IgD-negative memory B cell (primary cell): ENCODE results near the gene FBP1. TPM values are rescaled to one million over a fixed set of nuclear protein-coding genes. Genes with fewer than 3 reads are reported as not detected.

Experiments used
- H3K27ac Mint-ChIP-seq, 3 donors: one replicate each; pipeline ENCODE4 v1.8.0; 2020 to 2022; ENCODE audit warnings: mild to moderate bottlenecking in 3 of 3, mixed read lengths in 3 of 3, moderate library complexity in 1 of 3
- H3K27me3 Mint-ChIP-seq: one replicate; pipeline ENCODE4 v1.8.0; 2021; ENCODE audit warnings: mixed read lengths
- H3K36me3 Mint-ChIP-seq: one replicate; pipeline ENCODE4 v1.8.0; 2020; ENCODE audit warnings: mild to moderate bottlenecking, mixed read lengths
- H3K4me1 Mint-ChIP-seq, 3 donors: one replicate each; pipeline ENCODE4 v1.8.0; 2020 to 2022; ENCODE audit warnings: mixed read lengths in 3 of 3, mild to moderate bottlenecking in 1 of 3
- H3K4me3 Mint-ChIP-seq, 4 donors: one replicate each; pipeline ENCODE4 v1.8.0; 2020 to 2022; ENCODE audit warnings: mild to moderate bottlenecking in 4 of 4, mixed read lengths in 4 of 4, moderate library complexity in 3 of 4
- H3K9me3 Mint-ChIP-seq, 3 donors: one replicate each; pipeline ENCODE4 v1.8.0; 2020 to 2021; ENCODE audit warnings: mixed read lengths in 3 of 3, mild to moderate bottlenecking in 1 of 3
- polyA plus RNA-seq: library from polyadenylated mRNA; unstranded; fragments of 300-500 nt; fragmentation: Illumina TruSeq; gene quantifications from one replicate; pipeline ENCODE4 v1.2.3, GENCODE V29; 2021

FBP1 gene
- polyA plus RNA-seq, 1 donor from 2014 or later, result 7.1 TPM

GRCh38 chr9:94643741-94644140 is 4.4 kb upstream of the FBP1 start:
- Mint-ChIP-seq H3K36me3 (peaks cover 2% of the 10 kb centered on the region), H3K27me3 (peaks cover 4% of the 10 kb centered on the region), H3K27ac (no peak overlapping the region), H3K4me1 (peaks cover 1 to 6% (median 4%) of the 10 kb centered on the region in 3 donors), H3K4me3 (no peak overlapping the region), H3K9me3 (no peaks in the 10 kb centered on the region)

- H3K27me3 Mint-ChIP-seq, result peaks cover 7% of the 10 kb centered on the region
- peaks cover 5 to 10% (median 8%) of the 10 kb centered on the region in 3 donors for H3K4me1 Mint-ChIP-seq
- no peak overlapping the region for H3K27ac Mint-ChIP-seq
- H3K9me3 Mint-ChIP-seq, result no peaks in the 10 kb centered on the region
- H3K36me3 Mint-ChIP-seq, result peaks cover 2% of the 10 kb centered on the region
- no peak overlapping the region for H3K4me3 Mint-ChIP-seq
Observed at GRCh38 chr9:94643176-94643575, 3.9 kb upstream of the FBP1 start.

- Mint-ChIP-seq H3K9me3 (no peaks in the 10 kb centered on the region), H3K36me3 (peaks cover 2% of the 10 kb centered on the region), H3K4me3 (no peak overlapping the region), H3K27ac (no peak overlapping the region), H3K27me3 (peaks cover 7% of the 10 kb centered on the region), H3K4me1 (peaks cover 5 to 12% (median 11%) of the 10 kb centered on the region in 3 donors)
Observed at GRCh38 chr9:94642501-94642900, 3.2 kb upstream of the FBP1 start.

- Mint-ChIP-seq H3K4me1 (peaks cover 5 to 12% (median 11%) of the 10 kb centered on the region in 3 donors), H3K27me3 (peaks cover 5% of the 10 kb centered on the region), H3K36me3 (no peaks in the 10 kb centered on the region), H3K9me3 (no peaks in the 10 kb centered on the region), H3K27ac (peak overlapping the region in 2 of 3 donors; percentile 91 to 92), H3K4me3 (peak overlapping the region; percentile 89 to 99 (median 96))
Observed at GRCh38 chr9:94639999-94640376, 670 bp upstream of the FBP1 start.

GRCh38 chr9:94638335-94639060 is 820 bp downstream of the FBP1 start:
- H3K4me1 Mint-ChIP-seq, result peaks cover 5 to 12% (median 11%) of the 10 kb centered on the region in 3 donors
- peaks cover 4% of the 10 kb centered on the region for H3K27me3 Mint-ChIP-seq
- H3K27ac Mint-ChIP-seq, result peak overlapping the region; percentile 91 to 92 (median 91)

GRCh38 chr9:94632737-94633136 is 6.6 kb downstream of the FBP1 start:
- Mint-ChIP-seq H3K27ac (no peak overlapping the region), H3K9me3 (no peaks in the 10 kb centered on the region), H3K4me1 (peaks cover 0 to 2% (median 0%) of the 10 kb centered on the region in 3 donors), H3K27me3 (peaks cover 1% of the 10 kb centered on the region), H3K36me3 (no peaks in the 10 kb centered on the region), H3K4me3 (no peak overlapping the region)

More at GRCh38 chr9:94638335-94639060, 820 bp downstream of the FBP1 start:
- Mint-ChIP-seq H3K36me3 (no peaks in the 10 kb centered on the region), H3K9me3 (no peaks in the 10 kb centered on the region), H3K4me3 (peak overlapping the region; percentile 89 to 99 (median 96))

- H3K36me3 Mint-ChIP-seq, result no peaks in the 10 kb centered on the region
- no peaks in the 10 kb centered on the region for H3K9me3 Mint-ChIP-seq
- H3K4me3 Mint-ChIP-seq, result no peak overlapping the region
- H3K4me1 Mint-ChIP-seq, result no peaks in the 10 kb centered on the region
- peaks cover 1% of the 10 kb centered on the region for H3K27me3 Mint-ChIP-seq
- H3K27ac Mint-ChIP-seq, result no peak overlapping the region
Observed at GRCh38 chr9:94631599-94631998, 7.7 kb downstream of the FBP1 start.

- H3K27me3 Mint-ChIP-seq, result peaks cover 1% of the 10 kb centered on the region
- no peaks in the 10 kb centered on the region for H3K4me1 Mint-ChIP-seq
Observed at GRCh38 chr9:94630833-94631232, 8.5 kb downstream of the FBP1 start.

GRCh38 chr9:94630281-94630680 is 9.0 kb downstream of the FBP1 start:
- Mint-ChIP-seq H3K36me3 (no peaks in the 10 kb centered on the region), H3K27ac (no peak overlapping the region), H3K9me3 (no peaks in the 10 kb centered on the region), H3K27me3 (peaks cover 1% of the 10 kb centered on the region), H3K4me3 (no peak overlapping the region), H3K4me1 (no peaks in the 10 kb centered on the region)

More at GRCh38 chr9:94630833-94631232, 8.5 kb downstream of the FBP1 start:
- H3K36me3 Mint-ChIP-seq, result no peaks in the 10 kb centered on the region
- H3K4me3 Mint-ChIP-seq, result no peak overlapping the region
- H3K9me3 Mint-ChIP-seq, result no peaks in the 10 kb centered on the region
- H3K27ac Mint-ChIP-seq, result no peak overlapping the region

GRCh38 chr9:94627287-94627686 is 12.0 kb downstream of the FBP1 start:
- Mint-ChIP-seq H3K4me1 (no peaks in the 10 kb centered on the region), H3K27ac (no peak overlapping the region), H3K4me3 (no peak overlapping the region), H3K27me3 (no peaks in the 10 kb centered on the region), H3K36me3 (no peaks in the 10 kb centered on the region), H3K9me3 (no peaks in the 10 kb centered on the region)

GRCh38 chr9:94625835-94626234 is 13.5 kb downstream of the FBP1 start:
- no peaks in the 10 kb centered on the region for H3K27me3 Mint-ChIP-seq
- no peak overlapping the region for H3K27ac Mint-ChIP-seq
- H3K4me1 Mint-ChIP-seq, result no peaks in the 10 kb centered on the region
- no peaks in the 10 kb centered on the region for H3K9me3 Mint-ChIP-seq
- H3K36me3 Mint-ChIP-seq, result no peaks in the 10 kb centered on the region
- H3K4me3 Mint-ChIP-seq, result no peak overlapping the region

GRCh38 chr9:94624629-94625028 is 14.7 kb downstream of the FBP1 start:
- H3K4me3 Mint-ChIP-seq, result no peak overlapping the region
- H3K36me3 Mint-ChIP-seq, result no peaks in the 10 kb centered on the region
- H3K9me3 Mint-ChIP-seq, result no peaks in the 10 kb centered on the region
- no peaks in the 10 kb centered on the region for H3K27me3 Mint-ChIP-seq
- no peaks in the 10 kb centered on the region for H3K4me1 Mint-ChIP-seq
- H3K27ac Mint-ChIP-seq, result no peak overlapping the region

GRCh38 chr9:94623253-94623652 is 16.1 kb downstream of the FBP1 start:
- H3K27ac Mint-ChIP-seq, result no peak overlapping the region
- H3K4me3 Mint-ChIP-seq, result no peak overlapping the region
- no peaks in the 10 kb centered on the region for H3K4me1 Mint-ChIP-seq
- no peaks in the 10 kb centered on the region for H3K36me3 Mint-ChIP-seq
- H3K9me3 Mint-ChIP-seq, result no peaks in the 10 kb centered on the region
- H3K27me3 Mint-ChIP-seq, result peaks cover 2% of the 10 kb centered on the region

GRCh38 chr9:94622087-94622800 is 17.1 kb downstream of the FBP1 start:
- peak overlapping the region in 1 of 4 donors; percentile 41 for H3K4me3 Mint-ChIP-seq
- H3K27me3 Mint-ChIP-seq, result peaks cover 2% of the 10 kb centered on the region
- H3K9me3 Mint-ChIP-seq, result no peaks in the 10 kb centered on the region
- H3K36me3 Mint-ChIP-seq, result no peaks in the 10 kb centered on the region
- no peaks in the 10 kb centered on the region for H3K4me1 Mint-ChIP-seq
- no peak overlapping the region for H3K27ac Mint-ChIP-seq

- Mint-ChIP-seq H3K27me3 (peaks cover 2% of the 10 kb centered on the region), H3K36me3 (no peaks in the 10 kb centered on the region), H3K9me3 (no peaks in the 10 kb centered on the region), H3K4me1 (no peaks in the 10 kb centered on the region), H3K27ac (no peak overlapping the region), H3K4me3 (no peak overlapping the region)
Observed at GRCh38 chr9:94619026-94619425, 20.3 kb downstream of the FBP1 start.

- Mint-ChIP-seq H3K27ac (no peak overlapping the region), H3K36me3 (no peaks in the 10 kb centered on the region), H3K4me3 (no peak overlapping the region), H3K27me3 (peaks cover 2% of the 10 kb centered on the region), H3K9me3 (no peaks in the 10 kb centered on the region), H3K4me1 (peaks cover 0 to 3% (median 0%) of the 10 kb centered on the region in 3 donors)
Observed at GRCh38 chr9:94613003-94613402, 26.3 kb downstream of the FBP1 start.
